Gastrocnemius medialis (tissue), 4 donors: ENCODE data around the gene MAVS. TPM values are rescaled to one million over a fixed set of nuclear protein-coding genes. Genes with fewer than 3 reads are reported as not detected.
A peak's percentile ranks its signal among the peaks of the same experiment; 100 is the strongest.

ENCODE experiments used
- ATAC-seq, 2 donors: fragments of 150-250 bp; one replicate each; pipeline ENCODE4 v1.9.1; 2016
- DNase-seq, 2 donors: peaks; one replicate each; pipeline ENCODE4 v3.0.0-alpha.2; 2019
- H3K27ac ChIP-seq, 4 donors: fragments of 200-600 bp; sonication (generic); 1 replicate in 1 of 4; 2 replicates in 3 of 4; pipeline ENCODE4 v1.5.1; 2016 to 2018; ENCODE audit warnings: mild to moderate bottlenecking in 2 of 4, moderate library complexity in 1 of 4
- H3K27me3 ChIP-seq, 3 donors: fragments of 200-600 bp; sonication (generic) in 2 of 3; 1 replicate in 1 of 3; 2 replicates in 2 of 3; pipeline versions ENCODE4 v1.5.1 to v1.6.0; 2016 to 2019; ENCODE audit warnings: mild to moderate bottlenecking in 1 of 3, moderate library complexity in 1 of 3
- H3K36me3 ChIP-seq, 2 donors: fragments of 200-600 bp; sonication (generic) in 1 of 2; one replicate each; pipeline ENCODE4 v1.5.1; 2017 to 2018
- H3K4me1 ChIP-seq, 2 donors: fragments of 200-600 bp; sonication (generic) in 1 of 2; one replicate each; pipeline ENCODE4 v1.5.1; 2016 to 2017; ENCODE audit warnings: mild to moderate bottlenecking in 2 of 2
- H3K4me3 ChIP-seq, 4 donors: fragments of 200-600 bp; sonication (generic) in 3 of 4; 1 replicate in 1 of 4; 2 replicates in 3 of 4; pipeline ENCODE4 v1.5.1; 2016 to 2019; ENCODE audit warnings: mild to moderate bottlenecking in 2 of 4
- H3K9me3 ChIP-seq, 3 donors: fragments of 200-600 bp; sonication (generic) in 2 of 3; 1 replicate in 1 of 3; 2 replicates in 2 of 3; pipeline ENCODE4 v1.5.1; 2016 to 2019
- POLR2A ChIP-seq, 2 donors: fragments of 450-650 bp; IDR thresholded peaks; one replicate each; pipeline ENCODE4 v1.6.1; 2017; ENCODE audit warnings: antibody characterized with exemption in 2 of 2, mild to moderate bottlenecking in 2 of 2, moderate library complexity in 2 of 2
- in situ Hi-C, 4 donors: fragments of 200-750 bp; cut with MboI; loops; one replicate each; pipeline versions ENCODE4 v1.15.0 to v1.8.0; 2017; ENCODE audit warnings: low sequenced_read_pairs in 4 of 4
- intact Hi-C: fragments of 100-400 bp; cut with DNase I; formaldehyde crosslinking; loops from one replicate; pipeline ENCODE4 v1.15.1; 2023; ENCODE audit warnings: low total_unique reads
- total RNA-seq, 4 donors: library from RNA; depleted of rRNA; stranded (reverse); fragments of >200 nt; gene quantifications; one replicate each; pipeline versions ENCODE4 v1.1.0 to v1.2.3, GENCODE V29; 2016
- TF ChIP-seq, protein P1 (sequence below), 5 experiments: fragments of 450-650 bp in 3 of 5; fragments of 200-600 bp in 2 of 5; sonication (generic) in 2 of 5; IDR thresholded peaks in 4 of 5; conservative IDR thresholded peaks in 1 of 5; 1 replicate in 4 of 5; 2 replicates in 1 of 5; pipeline ENCODE4 v1.5.1; 2016 to 2019; ENCODE audit warnings: antibody characterized with exemption in 5 of 5, mild to moderate bottlenecking in 3 of 5, moderate library complexity in 3 of 5

MAVS gene
- total RNA-seq, 4 donors from 2014 or later, result 37.9 to 64.5 (median 44.4) TPM

DNA sequence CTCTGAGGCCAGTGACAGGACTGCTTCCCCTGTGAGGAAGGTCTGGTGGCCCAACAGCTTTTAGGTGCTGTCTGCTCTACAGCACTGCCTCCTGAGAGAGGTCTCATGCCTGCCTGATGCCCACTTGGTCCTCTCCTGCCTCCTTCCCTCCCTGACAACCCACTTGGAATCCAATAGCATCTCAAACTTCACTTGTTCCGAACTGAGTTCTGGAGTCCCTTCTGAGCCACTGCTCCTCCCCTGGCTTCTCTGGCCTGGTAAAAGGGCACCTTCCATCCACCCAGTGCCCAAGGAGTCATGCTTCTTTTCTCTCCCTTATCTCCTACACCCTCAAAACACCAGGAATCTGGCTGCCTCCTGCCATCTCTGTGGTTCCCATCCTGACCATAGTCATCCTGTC is 1.9 kb downstream of the MAVS start:
- peaks cover 9 to 13% of the 10 kb centered on the region in 2 donors for H3K4me1 ChIP-seq
- no peaks in the 10 kb centered on the region for H3K9me3 ChIP-seq
- in situ Hi-C loops, result no loop called here
- peak overlapping the region; percentile 30 to 97 (median 66) for H3K27ac ChIP-seq
- no peaks in the 10 kb centered on the region for H3K36me3 ChIP-seq
- no peak overlapping the region for H3K4me3 ChIP-seq
- H3K27me3 ChIP-seq, result no peaks in the 10 kb centered on the region
- ATAC-seq (no peak), DNase-seq (no peak)
- intact Hi-C loops, result no loop called here
- no peak for TF ChIP-seq POLR2A (IDR thresholded peaks at IDR 0.05)
- TF ChIP-seq, protein P1, sequence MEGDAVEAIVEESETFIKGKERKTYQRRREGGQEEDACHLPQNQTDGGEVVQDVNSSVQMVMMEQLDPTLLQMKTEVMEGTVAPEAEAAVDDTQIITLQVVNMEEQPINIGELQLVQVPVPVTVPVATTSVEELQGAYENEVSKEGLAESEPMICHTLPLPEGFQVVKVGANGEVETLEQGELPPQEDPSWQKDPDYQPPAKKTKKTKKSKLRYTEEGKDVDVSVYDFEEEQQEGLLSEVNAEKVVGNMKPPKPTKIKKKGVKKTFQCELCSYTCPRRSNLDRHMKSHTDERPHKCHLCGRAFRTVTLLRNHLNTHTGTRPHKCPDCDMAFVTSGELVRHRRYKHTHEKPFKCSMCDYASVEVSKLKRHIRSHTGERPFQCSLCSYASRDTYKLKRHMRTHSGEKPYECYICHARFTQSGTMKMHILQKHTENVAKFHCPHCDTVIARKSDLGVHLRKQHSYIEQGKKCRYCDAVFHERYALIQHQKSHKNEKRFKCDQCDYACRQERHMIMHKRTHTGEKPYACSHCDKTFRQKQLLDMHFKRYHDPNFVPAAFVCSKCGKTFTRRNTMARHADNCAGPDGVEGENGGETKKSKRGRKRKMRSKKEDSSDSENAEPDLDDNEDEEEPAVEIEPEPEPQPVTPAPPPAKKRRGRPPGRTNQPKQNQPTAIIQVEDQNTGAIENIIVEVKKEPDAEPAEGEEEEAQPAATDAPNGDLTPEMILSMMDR (IDR thresholded peaks at IDR 0.05 in 4 of 5, conservative IDR thresholded peaks at IDR 0.05 in 1 of 5), result no peak

DNA sequence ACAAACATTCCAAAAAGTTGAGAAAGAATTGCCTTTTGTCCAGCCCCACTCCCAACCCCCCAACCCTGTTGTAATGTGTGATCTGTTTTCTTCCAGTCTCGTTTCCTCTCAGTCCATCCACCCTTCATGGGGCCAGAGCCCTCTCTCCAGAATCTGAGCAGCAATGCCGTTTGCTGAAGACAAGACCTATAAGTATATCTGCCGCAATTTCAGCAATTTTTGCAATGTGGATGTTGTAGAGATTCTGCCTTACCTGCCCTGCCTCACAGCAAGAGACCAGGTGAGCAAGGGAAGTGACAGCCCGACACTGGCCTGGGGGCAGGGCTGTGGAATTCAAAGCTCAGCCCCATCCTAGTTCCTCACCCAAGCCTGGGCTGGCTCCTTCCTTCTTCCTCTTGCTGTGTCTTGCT is 7.8 kb downstream of the MAVS start:
- in situ Hi-C loops, result no loop called here
- intact Hi-C loops, result no loop called here
- DNase-seq (no peak), ATAC-seq (no peak)
- Histone ChIP-seq H3K4me3 (no peak overlapping the region), H3K9me3 (no peaks in the 10 kb centered on the region), H3K36me3 (peaks cover 0 to 34% of the 10 kb centered on the region in 2 donors), H3K4me1 (peaks cover 0 to 3% of the 10 kb centered on the region in 2 donors), H3K27me3 (no peaks in the 10 kb centered on the region), H3K27ac (peak overlapping the region in 1 of 4 donors; percentile 13)
- TF ChIP-seq POLR2A (IDR thresholded peaks at IDR 0.05), result no peak

DNA sequence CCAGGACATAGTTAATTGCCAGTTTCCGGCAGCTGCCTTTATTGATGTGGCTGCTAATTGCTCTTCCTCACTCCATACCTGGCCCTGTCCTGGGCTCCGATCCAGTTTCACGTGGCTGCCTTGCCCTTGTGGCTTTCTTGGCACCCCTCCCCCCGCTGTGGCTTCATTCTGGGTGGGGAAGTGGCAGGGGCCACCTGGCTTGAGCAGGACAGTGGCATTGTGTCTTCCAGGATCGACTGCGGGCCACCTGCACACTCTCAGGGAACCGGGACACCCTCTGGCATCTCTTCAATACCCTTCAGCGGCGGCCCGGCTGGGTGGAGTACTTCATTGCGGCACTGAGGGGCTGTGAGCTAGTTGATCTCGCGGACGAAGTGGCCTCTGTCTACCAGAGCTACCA is 10.8 kb downstream of the MAVS start:
- H3K36me3 ChIP-seq, result peaks cover 3 to 59% of the 10 kb centered on the region in 2 donors
- no peaks in the 10 kb centered on the region for H3K9me3 ChIP-seq
- intact Hi-C loops (no loop called here), in situ Hi-C loops (no loop called here)
- TF ChIP-seq, protein P1 (IDR thresholded peaks at IDR 0.05 in 4 of 5, conservative IDR thresholded peaks at IDR 0.05 in 1 of 5), result no peak
- TF ChIP-seq POLR2A (IDR thresholded peaks at IDR 0.05), result no peak
- H3K4me1 ChIP-seq, result peaks cover 0 to 3% of the 10 kb centered on the region in 2 donors
- DNase-seq (no peak), ATAC-seq (no peak)
- H3K27me3 ChIP-seq, result no peaks in the 10 kb centered on the region
- no peak overlapping the region for H3K4me3 ChIP-seq
- H3K27ac ChIP-seq, result no peak overlapping the region

DNA sequence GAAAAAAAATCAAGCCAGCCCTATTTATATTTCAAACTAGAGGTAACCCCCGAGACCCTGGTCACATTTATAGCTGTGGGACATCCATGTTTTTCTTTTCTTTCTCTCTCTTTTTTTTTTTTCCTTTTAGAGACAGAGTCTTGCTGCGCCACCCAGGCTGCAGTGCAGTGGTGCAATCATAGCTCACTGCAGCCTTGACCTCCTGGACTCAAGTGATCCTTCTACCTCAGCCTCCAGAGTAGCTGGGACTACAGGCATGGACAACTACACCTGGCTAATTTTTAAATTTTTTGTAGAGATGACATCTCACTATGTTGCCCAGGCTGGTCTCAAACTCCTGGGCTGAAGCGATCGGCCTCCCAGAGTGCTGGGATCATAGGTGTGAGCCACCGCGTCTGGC is 12.1 kb downstream of the MAVS start:
- DNase-seq, result no peak
- Histone ChIP-seq H3K9me3 (no peaks in the 10 kb centered on the region), H3K4me1 (peaks cover 0 to 3% of the 10 kb centered on the region in 2 donors), H3K36me3 (peaks cover 3 to 72% of the 10 kb centered on the region in 2 donors), H3K27ac (no peak overlapping the region), H3K27me3 (no peaks in the 10 kb centered on the region), H3K4me3 (no peak overlapping the region)
- in situ Hi-C loops (no loop called here), intact Hi-C loops (no loop called here)
- ATAC-seq, result no peak
- no peak for TF ChIP-seq POLR2A (IDR thresholded peaks at IDR 0.05)
- TF ChIP-seq, protein P1 (IDR thresholded peaks at IDR 0.05 in 4 of 5, conservative IDR thresholded peaks at IDR 0.05 in 1 of 5), result no peak

DNA sequence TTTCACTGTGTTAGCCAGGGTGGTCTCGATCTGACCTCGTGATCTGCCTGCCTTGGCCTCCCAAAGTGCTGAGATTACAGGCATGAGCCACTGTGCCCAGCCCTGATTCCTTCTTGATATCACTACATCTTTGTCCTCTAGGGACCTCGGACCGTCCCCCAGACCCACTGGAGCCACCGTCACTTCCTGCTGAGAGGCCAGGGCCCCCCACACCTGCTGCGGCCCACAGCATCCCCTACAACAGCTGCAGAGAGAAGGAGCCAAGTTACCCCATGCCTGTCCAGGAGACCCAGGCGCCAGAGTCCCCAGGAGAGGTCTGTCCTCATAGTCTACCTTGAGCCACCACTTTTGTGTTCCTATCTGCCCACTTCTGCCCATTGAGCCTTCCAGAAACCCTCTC is 14.6 kb downstream of the MAVS start:
- TF ChIP-seq, protein P1 (IDR thresholded peaks at IDR 0.05 in 4 of 5, conservative IDR thresholded peaks at IDR 0.05 in 1 of 5), result no peak
- TF ChIP-seq POLR2A (IDR thresholded peaks at IDR 0.05), result no peak
- Histone ChIP-seq H3K27me3 (no peaks in the 10 kb centered on the region), H3K27ac (no peak overlapping the region), H3K36me3 (peaks cover 3 to 87% of the 10 kb centered on the region in 2 donors), H3K4me3 (no peak overlapping the region), H3K4me1 (no peaks in the 10 kb centered on the region), H3K9me3 (no peaks in the 10 kb centered on the region)
- ATAC-seq (no peak), DNase-seq (no peak)
- intact Hi-C loops, result no loop called here
- in situ Hi-C loops, result no loop called here
